Common myeloid progenitor, CD34-positive (primary cell): Measurements from ENCODE around the gene TRIM13.

Experiments used
- CTCF ChIA-PET: fragments of 350-600 bp; sonication (Branson Sonifier 250); formaldehyde crosslinking; loops from one replicate; lab custom pipeline; 2021; ENCODE audit warnings: antibody characterized with exemption; lab: Charles Lee
- POLR2A ChIA-PET: fragments of 350-600 bp; sonication (Branson Sonifier 250); formaldehyde crosslinking; loops from one replicate; lab custom pipeline; 2021; ENCODE audit warnings: antibody characterized with exemption; lab: Charles Lee
- DNase-seq, 3 donors: peaks; one replicate each; pipeline versions ENCODE4 v3.0.0 to v3.0.0-alpha.2; 2013
- H3K27ac ChIP-seq, 2 experiments: 1 replicate in 1 of 2; 2 replicates in 1 of 2; pipeline ENCODE4 v1.7.0; 2013; ENCODE audit warnings: inconsistent platforms in 2 of 2, low read length in 2 of 2, mild to moderate bottlenecking in 2 of 2, low read depth in 1 of 2, moderate library complexity in 1 of 2; ENCODE audit not compliant: severe bottlenecking in 2 of 2, insufficient read depth in 1 of 2, poor library complexity in 1 of 2
- H3K27me3 ChIP-seq, 5 experiments: replicated peaks in 2 of 5; 1 replicate in 3 of 5; 2 replicates in 2 of 5; pipeline versions ENCODE4 v1.6.1 to v1.7.0; 2013; ENCODE audit warnings: low read length in 4 of 5, mild to moderate bottlenecking in 2 of 5, moderate library complexity in 2 of 5, inconsistent platforms in 1 of 5; ENCODE audit not compliant: insufficient read depth in 5 of 5, control insufficient read depth in 4 of 5
- H3K36me3 ChIP-seq, 4 experiments: 1 replicate in 2 of 4; 2 replicates in 2 of 4; pipeline versions ENCODE4 v1.6.1 to v1.7.0; 2013; ENCODE audit warnings: low read length in 3 of 4, control low read depth in 1 of 4, mild to moderate bottlenecking in 1 of 4; ENCODE audit not compliant: control insufficient read depth in 4 of 4, insufficient read depth in 4 of 4
- H3K4me1 ChIP-seq, 4 experiments: 1 replicate in 3 of 4; 2 replicates in 1 of 4; pipeline versions ENCODE4 v1.6.1 to v1.7.1; 2013; ENCODE audit warnings: low read length in 3 of 4, mild to moderate bottlenecking in 3 of 4, control low read depth in 1 of 4, inconsistent platforms in 1 of 4, moderate library complexity in 1 of 4; ENCODE audit not compliant: control insufficient read depth in 4 of 4, insufficient read depth in 4 of 4; ENCODE audit errors: control extremely low read depth in 1 of 4
- H3K4me3 ChIP-seq, 7 experiments: 1 replicate in 4 of 7; 2 replicates in 3 of 7; pipeline versions ENCODE4 v1.5.1 to v1.7.0; 2013; ENCODE audit warnings: mild to moderate bottlenecking in 7 of 7, low read length in 6 of 7, moderate library complexity in 6 of 7, inconsistent platforms in 2 of 7, low read depth in 2 of 7, control low read depth in 1 of 7; ENCODE audit not compliant: insufficient read depth in 4 of 7, control insufficient read depth in 1 of 7; ENCODE audit errors: extremely low read depth in 1 of 7
- H3K9me3 ChIP-seq, 5 experiments: 1 replicate in 4 of 5; 2 replicates in 1 of 5; pipeline versions ENCODE4 v1.6.1 to v1.7.1; 2013; ENCODE audit warnings: low read length in 4 of 5, mild to moderate bottlenecking in 2 of 5, inconsistent platforms in 1 of 5, low read depth in 1 of 5, moderate library complexity in 1 of 5; ENCODE audit not compliant: control insufficient read depth in 4 of 5, insufficient read depth in 2 of 5; ENCODE audit errors: control extremely low read depth in 1 of 5
- WGBS: methylation state at CpG from one replicate; pipeline ENCODE4 v1.1.5; 2013; ENCODE audit not compliant: insufficient coverage; 5-methylcytosine and 5-hydroxymethylcytosine counted together

TRIM13 gene

GRCh38 chr13:49996161-49996915 is 504 bp upstream of the TRIM13 start:
- no peaks in the 10 kb centered on the region for H3K27me3 ChIP-seq
- H3K36me3 ChIP-seq = peaks cover 7 to 30% (median 12%) of the 10 kb centered on the region in 4 experiments
- H3K4me3 ChIP-seq = peak overlapping the region; percentile 53 to 89 (median 79)
- peaks cover 13 to 51% (median 37%) of the 10 kb centered on the region in 4 experiments for H3K4me1 ChIP-seq
- under 1% methylated on average over 44 of the region's 68 CpGs for WGBS
- H3K27ac ChIP-seq = peak overlapping the region; percentile 94 to 97
- CTCF ChIA-PET = interaction anchor here (0.8 to 2.5 kb wide), 18 partner anchors 8 to 993 kb away, joined by 3 to 21 read pairs (median 6); partner anchors contain the start of genes KCNRG and SPRYD7
- POLR2A ChIA-PET = interaction anchor here (0.5 to 3.5 kb wide), 12 partner anchors 14 to 915 kb away, joined by 3 to 29 read pairs (median 4); partner anchors contain the start of gene SPRYD7
- H3K9me3 ChIP-seq = no peaks in the 10 kb centered on the region
- peak; percentile 94 to 96 (median 96) for DNase-seq

- Histone ChIP-seq H3K9me3 (no peaks in the 10 kb centered on the region), H3K4me1 (peaks cover 13 to 47% (median 37%) of the 10 kb centered on the region in 4 experiments), H3K27ac (peak overlapping the region; percentile 96 to 97), H3K36me3 (peaks cover 8 to 33% (median 14%) of the 10 kb centered on the region in 4 experiments), H3K4me3 (peak overlapping the region in 6 of 7 experiments; percentile 77 to 97 (median 94)), H3K27me3 (no peaks in the 10 kb centered on the region)
- 14% methylated on average over 2 of the region's 4 CpGs for WGBS
- DNase-seq = no peak
- POLR2A ChIA-PET = interaction anchor here (0.6 to 3.5 kb wide), 13 partner anchors 10 to 803 kb away, joined by 3 to 29 read pairs (median 5); partner anchors contain the start of gene SPRYD7
- CTCF ChIA-PET = interaction anchor here (0.8 to 3.1 kb wide), 26 partner anchors 8 to 916 kb away, joined by 3 to 21 read pairs (median 5); partner anchors contain the start of genes KCNRG and SPRYD7
Observed at GRCh38 chr13:49997955-49998354, 1.1 kb downstream of the TRIM13 start.

- CTCF ChIA-PET = interaction anchor here (0.8 to 3.1 kb wide), 10 partner anchors 9 to 811 kb away, joined by 3 to 21 read pairs (median 6); partner anchors contain the start of gene KCNRG
- POLR2A ChIA-PET = interaction anchor here (0.7 kb wide), 1 partner anchor 309 kb away, joined by 3 read pairs; no protein-coding TSS in a partner anchor
- peaks cover 13 to 47% (median 37%) of the 10 kb centered on the region in 4 experiments for H3K4me1 ChIP-seq
- peaks cover 8 to 41% (median 16%) of the 10 kb centered on the region in 4 experiments for H3K36me3 ChIP-seq
- no peaks in the 10 kb centered on the region for H3K9me3 ChIP-seq
- 93% methylated on average over 11 of the region's 22 CpGs for WGBS
- H3K27me3 ChIP-seq = no peaks in the 10 kb centered on the region
- DNase-seq = no peak
- peak overlapping the region in 3 of 7 experiments; percentile 77 to 97 (median 95) for H3K4me3 ChIP-seq
- peak overlapping the region in 1 of 2 experiments; percentile 97 for H3K27ac ChIP-seq
Observed at GRCh38 chr13:49998714-49999624, 2.1 kb downstream of the TRIM13 start.

- ChIA-PET CTCF (interaction anchor here (1.3 to 2.7 kb wide), 2 partner anchors 14 to 16 kb away, joined by 3 to 8 read pairs; no protein-coding TSS in a partner anchor), POLR2A (no interaction called here)
- DNase-seq = no peak
- 89% methylated on average over 1 of the region's 1 CpG for WGBS
- Histone ChIP-seq H3K36me3 (peaks cover 13 to 51% (median 22%) of the 10 kb centered on the region in 4 experiments), H3K27ac (no peak overlapping the region), H3K4me3 (no peak overlapping the region), H3K4me1 (peaks cover 13 to 34% (median 26%) of the 10 kb centered on the region in 4 experiments), H3K9me3 (no peaks in the 10 kb centered on the region), H3K27me3 (no peaks in the 10 kb centered on the region)
Observed at GRCh38 chr13:50001287-50001686, 4.4 kb downstream of the TRIM13 start.

GRCh38 chr13:50006426-50007135 is 9.7 kb downstream of the TRIM13 start:
- H3K9me3 ChIP-seq = no peaks in the 10 kb centered on the region
- CTCF ChIA-PET = interaction anchor here (1.0 to 1.8 kb wide), 3 partner anchors 9 to 37 kb away, joined by 3 to 4 read pairs (median 3); partner anchors contain the start of gene TRIM13
- no peak for DNase-seq
- H3K4me3 ChIP-seq = no peak overlapping the region
- no peaks in the 10 kb centered on the region for H3K27me3 ChIP-seq
- H3K4me1 ChIP-seq = no peaks in the 10 kb centered on the region
- H3K27ac ChIP-seq = no peak overlapping the region
- peaks cover 13 to 51% (median 25%) of the 10 kb centered on the region in 4 experiments for H3K36me3 ChIP-seq
- POLR2A ChIA-PET = no interaction called here
- 100% methylated on average over 3 of the region's 7 CpGs for WGBS

- H3K27ac ChIP-seq = no peak overlapping the region
- H3K4me1 ChIP-seq = peaks cover 0 to 3% (median 0%) of the 10 kb centered on the region in 4 experiments
- H3K4me3 ChIP-seq = no peak overlapping the region
- no peak for DNase-seq
- no peaks in the 10 kb centered on the region for H3K9me3 ChIP-seq
- H3K36me3 ChIP-seq = peaks cover 14 to 62% (median 35%) of the 10 kb centered on the region in 4 experiments
- no peaks in the 10 kb centered on the region for H3K27me3 ChIP-seq
- WGBS = no CpG with 5 or more reads among the region's 1 CpG
- ChIA-PET CTCF (interaction anchor here (1.1 to 2.4 kb wide), 2 partner anchors 13 to 74 kb away, joined by 3 to 16 read pairs; partner anchors contain the start of gene TRIM13), POLR2A (interaction anchor here (1.3 kb wide), 1 partner anchor 14 kb away, joined by 8 read pairs; the partner anchor contains the start of gene TRIM13)
Observed at GRCh38 chr13:50011461-50011860, 14.6 kb downstream of the TRIM13 start.
